ENCODE data around the gene SPRR2G. TPM values are rescaled to one million over a fixed set of nuclear protein-coding genes. Genes with fewer than 3 reads are reported as not detected.
"Not testable (repeated sequence)": the region's sequence is repeated elsewhere in the genome, so short reads cannot be mapped to it uniquely, and the experiment has no call there.

SPRR2G gene
- total RNA-seq, 2 donors from 2014 or later: not detected

GRCh38 chr1:153133743-153134142 is 16.9 kb downstream of the SPRR2G start:
- ATAC-seq: no peak
- H3K4me3 Mint-ChIP-seq: no peak overlapping the region
- DNase-seq: no peak
- H3K4me1 Mint-ChIP-seq: no peaks in the 10 kb centered on the region
- no peak overlapping the region for H3K27ac Mint-ChIP-seq
- no peaks in the 10 kb centered on the region for H3K36me3 Mint-ChIP-seq (ENCODE audit: low read depth)
- H3K27me3 Mint-ChIP-seq: peaks cover 58% of the 10 kb centered on the region
- no peaks in the 10 kb centered on the region for H3K9me3 ChIP-seq (ENCODE audit: control insufficient read depth, low read length, poor library complexity, severe bottlenecking)

GRCh38 chr1:153133267-153133666 is 17.4 kb downstream of the SPRR2G start:
- Mint-ChIP-seq H3K27me3 (peaks cover 58% of the 10 kb centered on the region), H3K36me3 (ENCODE audit: low read depth) (no peaks in the 10 kb centered on the region), H3K4me1 (no peaks in the 10 kb centered on the region), H3K4me3 (no peak overlapping the region), H3K27ac (no peak overlapping the region)
- no peak for DNase-seq
- ATAC-seq: no peak
- no peaks in the 10 kb centered on the region for H3K9me3 ChIP-seq (ENCODE audit: control insufficient read depth, low read length, poor library complexity, severe bottlenecking)

- not testable (repeated sequence) for H3K9me3 ChIP-seq (ENCODE audit: control insufficient read depth, low read length, poor library complexity, severe bottlenecking); H3K27ac Mint-ChIP-seq; H3K4me3 Mint-ChIP-seq; H3K36me3 Mint-ChIP-seq (ENCODE audit: low read depth); DNase-seq; H3K4me1 Mint-ChIP-seq; ATAC-seq
- peaks cover 31% of the 10 kb centered on the region for H3K27me3 Mint-ChIP-seq
These were observed 22.0 kb downstream of the SPRR2G start for GRCh38 chr1:153128688-153129087.

- Mint-ChIP-seq H3K4me3 (no peak overlapping the region), H3K27me3 (peaks cover 23% of the 10 kb centered on the region), H3K27ac (no peak overlapping the region), H3K36me3 (ENCODE audit: low read depth) (no peaks in the 10 kb centered on the region), H3K4me1 (no peaks in the 10 kb centered on the region)
- H3K9me3 ChIP-seq (ENCODE audit: control insufficient read depth, low read length, poor library complexity, severe bottlenecking): peaks cover 2% of the 10 kb centered on the region
- ATAC-seq: no peak
- no peak for DNase-seq
These were observed 23.4 kb downstream of the SPRR2G start for GRCh38 chr1:153127296-153127695.

GRCh38 chr1:153125536-153125935 is 25.2 kb downstream of the SPRR2G start:
- H3K9me3 ChIP-seq (ENCODE audit: control insufficient read depth, low read length, poor library complexity, severe bottlenecking): peaks cover 2% of the 10 kb centered on the region
- no peak for DNase-seq
- no peak for ATAC-seq
- Mint-ChIP-seq H3K27me3 (peaks cover 18% of the 10 kb centered on the region), H3K36me3 (ENCODE audit: low read depth) (no peaks in the 10 kb centered on the region), H3K4me3 (no peak overlapping the region), H3K27ac (no peak overlapping the region), H3K4me1 (no peaks in the 10 kb centered on the region)

GRCh38 chr1:153123793-153124192 is 26.9 kb downstream of the SPRR2G start:
- H3K36me3 Mint-ChIP-seq (ENCODE audit: low read depth); DNase-seq; H3K9me3 ChIP-seq (ENCODE audit: control insufficient read depth, low read length, poor library complexity, severe bottlenecking); H3K4me1 Mint-ChIP-seq; H3K27ac Mint-ChIP-seq; H3K4me3 Mint-ChIP-seq; ATAC-seq: not testable (repeated sequence)
- H3K27me3 Mint-ChIP-seq: peaks cover 19% of the 10 kb centered on the region

- H3K4me3 Mint-ChIP-seq: no peak overlapping the region
- no peak overlapping the region for H3K27ac Mint-ChIP-seq
- H3K27me3 Mint-ChIP-seq: peaks cover 25% of the 10 kb centered on the region
- DNase-seq (no peak), ATAC-seq (no peak)
- H3K36me3 Mint-ChIP-seq (ENCODE audit: low read depth): no peaks in the 10 kb centered on the region
- H3K4me1 Mint-ChIP-seq: no peaks in the 10 kb centered on the region
- peaks cover 2% of the 10 kb centered on the region for H3K9me3 ChIP-seq (ENCODE audit: control insufficient read depth, low read length, poor library complexity, severe bottlenecking)
These were observed 27.8 kb downstream of the SPRR2G start for GRCh38 chr1:153122831-153123421.

- peaks cover 2% of the 10 kb centered on the region for H3K9me3 ChIP-seq (ENCODE audit: control insufficient read depth, low read length, poor library complexity, severe bottlenecking)
- no peak overlapping the region for H3K27ac Mint-ChIP-seq
- H3K4me1 Mint-ChIP-seq: no peaks in the 10 kb centered on the region
- ATAC-seq: no peak
- DNase-seq: no peak
- H3K27me3 Mint-ChIP-seq: peaks cover 37% of the 10 kb centered on the region
- no peaks in the 10 kb centered on the region for H3K36me3 Mint-ChIP-seq (ENCODE audit: low read depth)
- no peak overlapping the region for H3K4me3 Mint-ChIP-seq
These were observed 29.7 kb downstream of the SPRR2G start for GRCh38 chr1:153120945-153121344.

- Mint-ChIP-seq H3K27ac (no peak overlapping the region), H3K4me3 (no peak overlapping the region), H3K4me1 (no peaks in the 10 kb centered on the region), H3K36me3 (ENCODE audit: low read depth) (peaks cover 2% of the 10 kb centered on the region), H3K27me3 (peaks cover 51% of the 10 kb centered on the region)
- ATAC-seq: no peak
- no peak for DNase-seq
- no peaks in the 10 kb centered on the region for H3K9me3 ChIP-seq (ENCODE audit: control insufficient read depth, low read length, poor library complexity, severe bottlenecking)
These were observed 31.2 kb downstream of the SPRR2G start for GRCh38 chr1:153119491-153119971.

GRCh38 chr1:153115264-153115663 is 35.4 kb downstream of the SPRR2G start:
- not testable (repeated sequence) for ATAC-seq, H3K4me1 Mint-ChIP-seq, H3K4me3 Mint-ChIP-seq

GRCh38 chr1:153113416-153113815 is 37.3 kb downstream of the SPRR2G start, which contains the start of gene SPRR2F:
SPRR2F (minus strand) TSS chr1:153113516; CDS start chr1:153112733, 783 bp downstream.
- no peaks in the 10 kb centered on the region for H3K9me3 ChIP-seq (ENCODE audit: control insufficient read depth, low read length, poor library complexity, severe bottlenecking)
- no peak for ATAC-seq
- peaks cover 53% of the 10 kb centered on the region for H3K27me3 Mint-ChIP-seq
- peaks cover 2% of the 10 kb centered on the region for H3K36me3 Mint-ChIP-seq (ENCODE audit: low read depth)
- H3K4me3 Mint-ChIP-seq: no peak within 1 kb of the TSS
- no peak for DNase-seq
- no peak within 1 kb of the TSS for H3K27ac Mint-ChIP-seq
- H3K4me1 Mint-ChIP-seq: no peaks in the 10 kb centered on the region

More at GRCh38 chr1:153115264-153115663, 35.4 kb downstream of the SPRR2G start:
- peaks cover 62% of the 10 kb centered on the region for H3K27me3 Mint-ChIP-seq
- H3K36me3 Mint-ChIP-seq (ENCODE audit: low read depth); DNase-seq; H3K27ac Mint-ChIP-seq; H3K9me3 ChIP-seq (ENCODE audit: control insufficient read depth, low read length, poor library complexity, severe bottlenecking): not testable (repeated sequence)

- H3K36me3 Mint-ChIP-seq (ENCODE audit: low read depth); H3K4me1 Mint-ChIP-seq; H3K9me3 ChIP-seq (ENCODE audit: control insufficient read depth, low read length, poor library complexity, severe bottlenecking); ATAC-seq; H3K4me3 Mint-ChIP-seq; H3K27ac Mint-ChIP-seq; DNase-seq: not testable (repeated sequence)
- peaks cover 43% of the 10 kb centered on the region for H3K27me3 Mint-ChIP-seq
These were observed 38.2 kb downstream of the SPRR2G start for GRCh38 chr1:153112454-153112853.

- Mint-ChIP-seq H3K27me3 (peaks cover 32% of the 10 kb centered on the region), H3K4me3 (no peak overlapping the region), H3K27ac (no peak overlapping the region), H3K36me3 (ENCODE audit: low read depth) (no peaks in the 10 kb centered on the region), H3K4me1 (no peaks in the 10 kb centered on the region)
- no peak for ATAC-seq
- H3K9me3 ChIP-seq (ENCODE audit: control insufficient read depth, low read length, poor library complexity, severe bottlenecking): no peaks in the 10 kb centered on the region
- DNase-seq: no peak
These were observed 50.4 kb downstream of the SPRR2G start for GRCh38 chr1:153100245-153100644.
